ENCODE measurements around the gene ADGRB3.

DNA sequence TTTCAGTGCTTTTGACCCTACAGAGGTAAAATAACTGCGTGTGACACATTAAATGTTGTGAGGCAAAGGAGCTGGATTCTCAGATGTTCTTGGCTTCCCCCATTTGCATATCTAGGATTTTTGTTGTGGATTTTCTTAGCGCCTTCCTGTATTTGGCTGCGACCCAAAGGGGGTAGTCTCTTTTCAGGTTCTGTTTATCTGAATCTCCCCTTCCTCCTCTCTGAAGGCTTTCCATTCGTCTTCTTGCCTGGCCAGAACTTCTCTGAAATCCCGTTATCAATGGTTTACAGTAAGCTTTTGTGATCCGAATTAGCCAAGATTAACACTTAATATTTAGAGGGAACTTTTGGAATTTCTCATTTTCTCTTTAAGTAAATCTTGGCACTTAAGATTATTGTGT, 60.8 kb downstream of the ADGRB3 start:
- TF ChIP-seq, protein P1, sequence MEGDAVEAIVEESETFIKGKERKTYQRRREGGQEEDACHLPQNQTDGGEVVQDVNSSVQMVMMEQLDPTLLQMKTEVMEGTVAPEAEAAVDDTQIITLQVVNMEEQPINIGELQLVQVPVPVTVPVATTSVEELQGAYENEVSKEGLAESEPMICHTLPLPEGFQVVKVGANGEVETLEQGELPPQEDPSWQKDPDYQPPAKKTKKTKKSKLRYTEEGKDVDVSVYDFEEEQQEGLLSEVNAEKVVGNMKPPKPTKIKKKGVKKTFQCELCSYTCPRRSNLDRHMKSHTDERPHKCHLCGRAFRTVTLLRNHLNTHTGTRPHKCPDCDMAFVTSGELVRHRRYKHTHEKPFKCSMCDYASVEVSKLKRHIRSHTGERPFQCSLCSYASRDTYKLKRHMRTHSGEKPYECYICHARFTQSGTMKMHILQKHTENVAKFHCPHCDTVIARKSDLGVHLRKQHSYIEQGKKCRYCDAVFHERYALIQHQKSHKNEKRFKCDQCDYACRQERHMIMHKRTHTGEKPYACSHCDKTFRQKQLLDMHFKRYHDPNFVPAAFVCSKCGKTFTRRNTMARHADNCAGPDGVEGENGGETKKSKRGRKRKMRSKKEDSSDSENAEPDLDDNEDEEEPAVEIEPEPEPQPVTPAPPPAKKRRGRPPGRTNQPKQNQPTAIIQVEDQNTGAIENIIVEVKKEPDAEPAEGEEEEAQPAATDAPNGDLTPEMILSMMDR (IDR thresholded peaks at IDR 0.05), result no peak
- no peak for TF ChIP-seq POLR2A (IDR thresholded peaks at IDR 0.05)

All from lower leg skin (tissue), 3 donors.